Measurements from ENCODE around the gene FGF18.

The FGF18 gene

DNA sequence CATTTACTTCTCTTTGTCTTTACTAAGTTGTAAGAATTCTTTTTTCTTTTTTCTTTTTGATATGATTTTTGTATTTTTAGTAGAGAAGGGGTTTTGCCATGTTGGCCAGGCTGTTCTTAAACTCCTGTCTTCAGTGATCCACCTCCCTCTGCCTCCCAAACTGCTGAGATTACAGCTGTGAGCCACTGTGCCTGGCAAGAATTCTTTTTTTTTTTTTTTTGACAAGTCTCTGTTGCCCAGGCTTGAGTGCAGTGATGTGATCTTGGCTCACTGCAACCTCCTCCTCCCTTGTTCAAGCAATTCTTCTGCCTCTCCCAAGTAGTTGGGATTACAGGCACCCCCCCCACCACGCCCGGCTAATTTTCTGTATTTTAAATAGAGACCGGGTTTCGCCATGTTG, 21.8 kb upstream of the FGF18 start:
- no peak for TF ChIP-seq REST (IDR thresholded peaks at IDR 0.05; ENCODE audit: insufficient read depth in 1 of 2, low read depth in 2 of 2, low read length in 2 of 2)
- TF ChIP-seq FOXP2 (optimal IDR thresholded peaks at IDR 0.05; ENCODE audit: borderline replicate concordance, extremely low read depth, extremely low read length, insufficient read depth), result no peak
- TF ChIP-seq POLR2AphosphoS5 (IDR thresholded peaks at IDR 0.05; ENCODE audit: low read depth, low read length), result no peak
- no peak for TF ChIP-seq TAF1 (IDR thresholded peaks at IDR 0.05; ENCODE audit: borderline replicate concordance, insufficient read depth, low read length)
- TF ChIP-seq SIN3A (IDR thresholded peaks at IDR 0.05; ENCODE audit: borderline replicate concordance, insufficient read depth, low read length), result no peak

- no peak for TF ChIP-seq SIN3A (IDR thresholded peaks at IDR 0.05; ENCODE audit: borderline replicate concordance, insufficient read depth, low read length)
- TF ChIP-seq TAF1 (IDR thresholded peaks at IDR 0.05; ENCODE audit: borderline replicate concordance, insufficient read depth, low read length), result no peak
- TF ChIP-seq REST (IDR thresholded peaks at IDR 0.05; ENCODE audit: insufficient read depth in 1 of 2, low read depth in 2 of 2, low read length in 2 of 2), result no peak
- TF ChIP-seq FOXP2 (optimal IDR thresholded peaks at IDR 0.05; ENCODE audit: borderline replicate concordance, extremely low read depth, extremely low read length, insufficient read depth), result no peak
- TF ChIP-seq POLR2AphosphoS5 (IDR thresholded peaks at IDR 0.05; ENCODE audit: low read depth, low read length), result no peak
Observed at GRCh38 chr5:171400169-171400568, 19.3 kb upstream of the FGF18 start.

- no peak for TF ChIP-seq SIN3A (IDR thresholded peaks at IDR 0.05; ENCODE audit: borderline replicate concordance, insufficient read depth, low read length)
- TF ChIP-seq TAF1 (IDR thresholded peaks at IDR 0.05; ENCODE audit: borderline replicate concordance, insufficient read depth, low read length), result no peak
- TF ChIP-seq POLR2AphosphoS5 (IDR thresholded peaks at IDR 0.05; ENCODE audit: low read depth, low read length), result 0 out of 2 replicates have a peak, but pooled peaks have one; percentile 18
Observed at GRCh38 chr5:171401167-171401947, 18.1 kb upstream of the FGF18 start.

- no peak for TF ChIP-seq FOXP2 (optimal IDR thresholded peaks at IDR 0.05; ENCODE audit: borderline replicate concordance, extremely low read depth, extremely low read length, insufficient read depth)
- no peak for TF ChIP-seq REST (IDR thresholded peaks at IDR 0.05; ENCODE audit: insufficient read depth in 1 of 2, low read depth in 2 of 2, low read length in 2 of 2)
- TF ChIP-seq TAF1 (IDR thresholded peaks at IDR 0.05; ENCODE audit: borderline replicate concordance, insufficient read depth, low read length), result no peak
- TF ChIP-seq SIN3A (IDR thresholded peaks at IDR 0.05; ENCODE audit: borderline replicate concordance, insufficient read depth, low read length), result no peak
- no peak; the same call in 1 of the 2 replicates for TF ChIP-seq POLR2AphosphoS5 (IDR thresholded peaks at IDR 0.05; ENCODE audit: low read depth, low read length)
Observed at GRCh38 chr5:171405615-171406014, 13.8 kb upstream of the FGF18 start.

DNA sequence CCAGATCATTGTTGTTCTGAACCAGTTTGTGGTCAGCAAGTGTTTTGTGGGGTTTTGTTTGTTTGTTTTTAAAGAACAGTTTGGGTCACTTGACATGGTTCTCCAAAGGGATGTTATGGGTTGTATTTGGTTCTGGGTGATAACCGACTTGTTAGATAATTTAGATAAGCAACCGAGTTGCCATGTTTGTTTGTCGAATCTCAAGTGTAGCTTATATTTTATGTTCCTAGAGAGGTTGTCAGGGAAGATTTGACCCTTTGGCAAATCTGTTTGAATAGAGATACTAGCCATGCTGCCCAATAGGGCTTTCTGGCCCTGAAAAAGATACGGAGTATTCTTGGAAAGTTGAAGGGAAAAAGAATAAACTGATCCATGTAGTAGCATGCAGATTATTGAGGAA, 12.2 kb upstream of the FGF18 start:
- no peak for TF ChIP-seq FOXP2 (optimal IDR thresholded peaks at IDR 0.05; ENCODE audit: borderline replicate concordance, extremely low read depth, extremely low read length, insufficient read depth)
- 0 out of 2 replicates have a peak, but pooled peaks have one; percentile 7 for TF ChIP-seq POLR2AphosphoS5 (IDR thresholded peaks at IDR 0.05; ENCODE audit: low read depth, low read length)
